Neural cell (in vitro differentiated cells): Measurements from ENCODE around the gene GRIPAP1.

Experiments used
- CTCF ChIP-seq: fragments of 450-650 bp; IDR thresholded peaks from 2 replicates; pipeline ENCODE4 v1.5.1; 2014; ENCODE audit warnings: antibody characterized with exemption, mild to moderate bottlenecking, moderate library complexity; ENCODE audit not compliant: poor library complexity, severe bottlenecking
- EP300 ChIP-seq: fragments of 450-650 bp; conservative IDR thresholded peaks from 2 replicates; pipeline ENCODE4 v1.6.1; 2014; ENCODE audit warnings: antibody characterized with exemption, mild to moderate bottlenecking, moderate library complexity; ENCODE audit not compliant: poor library complexity, severe bottlenecking
- EZH2 ChIP-seq: fragments of 200-600, 300-800 bp; shearing (Covaris generic), sonication (generic); IDR thresholded peaks from 2 replicates; pipeline ENCODE4 v1.6.1; 2014; ENCODE audit warnings: antibody characterized with exemption, low read length, borderline replicate concordance, mild to moderate bottlenecking; ENCODE audit not compliant: insufficient read depth, poor library complexity, severe bottlenecking
- POLR2AphosphoS5 ChIP-seq: IDR thresholded peaks from 2 replicates; pipeline ENCODE4 v1.6.1; 2012
- RAD21 ChIP-seq: fragments of 450-650 bp; conservative IDR thresholded peaks from 2 replicates; pipeline ENCODE4 v1.6.1; 2014; ENCODE audit warnings: antibody characterized with exemption, mild to moderate bottlenecking, moderate library complexity
- SMC3 ChIP-seq: fragments of 450-650 bp; conservative IDR thresholded peaks from 2 replicates; pipeline ENCODE4 v1.6.1; 2014; ENCODE audit warnings: antibody characterized with exemption, mild to moderate bottlenecking, moderate library complexity; ENCODE audit not compliant: poor library complexity
- TAF1 ChIP-seq: IDR thresholded peaks from 2 replicates; pipeline ENCODE4 v1.6.1; 2012; ENCODE audit warnings: low read depth

- TF ChIP-seq CTCF: no peak
- no peak for TF ChIP-seq EZH2
- no peak for TF ChIP-seq SMC3
- TF ChIP-seq POLR2AphosphoS5: no peak
- TF ChIP-seq EP300: no peak
- no peak for TF ChIP-seq RAD21
- TF ChIP-seq TAF1: no peak
Measured at GRCh38 chrX:49000636-49001035, 1.4 kb downstream of the GRIPAP1 start.
